ENCODE results near the gene ACTR1A.

The ACTR1A gene

DNA sequence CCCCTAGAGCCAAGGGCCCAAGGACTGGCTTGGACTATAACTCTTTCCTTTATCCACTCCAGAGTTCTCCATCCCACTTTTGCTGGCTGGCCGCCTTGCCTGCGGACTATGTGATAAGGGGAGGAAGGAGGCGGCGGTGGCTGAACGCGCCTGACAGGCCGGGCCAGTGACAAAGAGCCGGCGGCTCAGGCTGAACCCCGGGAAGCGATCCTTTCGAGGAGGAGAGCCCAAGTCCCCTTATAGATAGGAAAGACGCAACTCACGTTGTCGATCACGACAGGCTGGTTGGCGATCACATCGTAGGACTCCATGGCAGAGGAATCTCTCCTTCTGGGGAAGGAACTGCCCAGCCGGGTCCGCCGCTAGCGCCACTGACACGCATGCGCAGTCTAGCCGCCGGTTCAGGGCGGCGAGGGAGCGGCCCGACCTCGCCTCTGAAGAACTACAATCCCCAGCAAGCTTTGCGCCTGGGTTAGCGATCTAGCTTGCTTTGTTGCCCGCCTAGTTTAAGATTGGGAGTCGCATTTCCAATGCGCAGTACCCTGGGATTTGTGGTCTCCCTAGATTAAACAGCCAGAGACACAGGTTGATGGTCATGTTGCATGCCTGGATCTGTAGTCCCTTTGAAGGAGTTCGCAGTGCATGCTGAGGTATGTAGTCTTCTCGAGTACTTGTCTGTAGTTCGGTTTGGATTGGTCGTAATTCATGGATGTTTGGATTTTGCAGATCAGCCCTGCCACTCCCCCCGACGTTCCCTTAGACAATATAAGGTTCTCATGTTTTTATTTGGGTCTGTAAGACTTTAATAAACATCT is at the start of gene ACTR1A:
Gene ACTR1A (minus strand): TSS at position 376 of the 815 bp plus-strand sequence. CDS start 65 bp downstream, at position 311.
- POLR2A ChIA-PET = interaction anchor here (0.6 to 1.6 kb wide), 11 partner anchors 11 to 263 kb away, joined by 3 to 7 read pairs (median 3); partner anchors contain the start of genes C10orf95 and TRIM8
- peak; percentile 92 for DNase-seq (ENCODE audit: extremely low spot score)
- TF ChIP-seq FOXA1 (IDR thresholded peaks at IDR 0.05) (no peak), HDGF (IDR thresholded peaks at IDR 0.05; ENCODE audit: borderline replicate concordance) (0 out of 2 replicates have a peak, but pooled peaks have one; percentile 74), L3MBTL2 (conservative IDR thresholded peaks at IDR 0.05) (no peak), BHLHE40 (IDR thresholded peaks at IDR 0.05; ENCODE audit: borderline replicate concordance) (no peak), SUZ12 (IDR thresholded peaks at IDR 0.05) (peak; percentile 96), ZNF384 (IDR thresholded peaks at IDR 0.05) (no peak), ARNT (IDR thresholded peaks at IDR 0.05) (no peak), TARDBP (IDR thresholded peaks at IDR 0.05) (no peak), ELF4 (IDR thresholded peaks at IDR 0.05) (no peak; the same call in 1 of the 2 replicates), PKNOX1 (IDR thresholded peaks at IDR 0.05) (peak; percentile 92), LEF1 (IDR thresholded peaks at IDR 0.05; ENCODE audit: borderline replicate concordance) (no peak)
- CTCF ChIA-PET = interaction anchor here (0.7 to 3.8 kb wide), 5 partner anchors 81 to 332 kb away, joined by 3 to 26 read pairs (median 3); no protein-coding TSS in a partner anchor

DNA sequence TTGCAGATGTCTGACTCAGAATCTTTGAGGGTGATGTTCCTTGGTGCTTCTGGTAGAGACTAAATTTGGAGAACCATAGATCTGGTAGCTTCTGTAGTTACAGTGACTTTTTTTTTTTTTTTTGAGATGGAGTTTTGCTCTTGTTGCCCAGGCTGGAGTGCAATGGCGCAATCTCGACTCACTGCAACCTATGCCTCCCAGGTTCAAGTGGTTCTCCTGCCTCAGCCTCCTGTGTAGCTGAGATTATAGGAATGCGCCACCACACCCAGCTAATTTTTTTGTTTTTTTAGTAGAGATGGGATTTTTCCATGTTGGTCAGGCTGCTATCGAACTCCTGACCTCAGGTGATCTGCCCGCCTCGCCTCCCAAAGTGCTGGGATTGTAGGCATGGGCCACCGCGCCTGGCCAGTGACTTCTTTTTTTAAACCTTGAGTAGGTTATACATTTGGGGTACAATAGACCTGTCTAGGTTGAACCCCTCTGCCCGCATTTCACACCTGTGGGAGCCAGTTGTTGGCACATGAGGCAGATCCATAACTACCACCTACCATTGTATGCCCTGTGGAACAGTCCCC is 48.2 kb upstream of the ACTR1A start:
- CTCF ChIA-PET = no interaction called here

GRCh38 chr10:102549549-102549948 is 47.0 kb upstream of the ACTR1A start:
- TF ChIP-seq CTBP1 (IDR thresholded peaks at IDR 0.05; ENCODE audit: borderline replicate concordance) = no peak
- no peak for TF ChIP-seq L3MBTL2 (conservative IDR thresholded peaks at IDR 0.05)
- CTCF ChIA-PET = no interaction called here
- POLR2A ChIA-PET = no interaction called here
- no peak for DNase-seq (ENCODE audit: extremely low spot score)

More for the DNA sequence above, 48.2 kb upstream of the ACTR1A start:
- TF ChIP-seq CTBP1 (IDR thresholded peaks at IDR 0.05; ENCODE audit: borderline replicate concordance) = no peak
- TF ChIP-seq TARDBP (IDR thresholded peaks at IDR 0.05) = no peak
- TF ChIP-seq ZNF384 (IDR thresholded peaks at IDR 0.05) = no peak
- TF ChIP-seq LEF1 (IDR thresholded peaks at IDR 0.05; ENCODE audit: borderline replicate concordance) = no peak
- TF ChIP-seq HDGF (IDR thresholded peaks at IDR 0.05; ENCODE audit: borderline replicate concordance) = no peak
- no peak for TF ChIP-seq PKNOX1 (IDR thresholded peaks at IDR 0.05)
- no peak for TF ChIP-seq FOXM1 (IDR thresholded peaks at IDR 0.05; ENCODE audit: borderline replicate concordance)
- TF ChIP-seq ELF4 (IDR thresholded peaks at IDR 0.05) = no peak
- no peak for TF ChIP-seq ARNT (IDR thresholded peaks at IDR 0.05)
- TF ChIP-seq L3MBTL2 (conservative IDR thresholded peaks at IDR 0.05) = no peak
- no peak for TF ChIP-seq FOXA1 (IDR thresholded peaks at IDR 0.05)
- TF ChIP-seq NFRKB (IDR thresholded peaks at IDR 0.05) = no peak
- no peak for TF ChIP-seq BHLHE40 (IDR thresholded peaks at IDR 0.05; ENCODE audit: borderline replicate concordance)
- TF ChIP-seq FOXK2 (IDR thresholded peaks at IDR 0.05) = no peak
- no peak for TF ChIP-seq SP1 (IDR thresholded peaks at IDR 0.05)
- POLR2A ChIA-PET = no interaction called here
- DNase-seq (ENCODE audit: extremely low spot score) = no peak

- CTCF ChIA-PET = no interaction called here
- DNase-seq (ENCODE audit: extremely low spot score) = no peak
- TF ChIP-seq FOXA1 (IDR thresholded peaks at IDR 0.05) (no peak), HDGF (IDR thresholded peaks at IDR 0.05; ENCODE audit: borderline replicate concordance) (no peak), ELF4 (IDR thresholded peaks at IDR 0.05) (no peak), ZNF384 (IDR thresholded peaks at IDR 0.05) (no peak), ARNT (IDR thresholded peaks at IDR 0.05) (no peak), FOXM1 (IDR thresholded peaks at IDR 0.05; ENCODE audit: borderline replicate concordance) (no peak), PKNOX1 (IDR thresholded peaks at IDR 0.05) (no peak), L3MBTL2 (conservative IDR thresholded peaks at IDR 0.05) (no peak)
- POLR2A ChIA-PET = no interaction called here
Observed at GRCh38 chr10:102546606-102547320, 44.3 kb upstream of the ACTR1A start.

- CTCF ChIA-PET = no interaction called here
- TF ChIP-seq SP1 (IDR thresholded peaks at IDR 0.05) = no peak
- TF ChIP-seq FOXK2 (IDR thresholded peaks at IDR 0.05) = no peak
- TF ChIP-seq FOXA1 (IDR thresholded peaks at IDR 0.05) = no peak
- no peak for TF ChIP-seq TARDBP (IDR thresholded peaks at IDR 0.05)
- no peak for TF ChIP-seq PKNOX1 (IDR thresholded peaks at IDR 0.05)
- no peak for TF ChIP-seq L3MBTL2 (conservative IDR thresholded peaks at IDR 0.05)
- no peak for TF ChIP-seq HDGF (IDR thresholded peaks at IDR 0.05; ENCODE audit: borderline replicate concordance)
- no peak for TF ChIP-seq FOXM1 (IDR thresholded peaks at IDR 0.05; ENCODE audit: borderline replicate concordance)
- no peak for TF ChIP-seq CTBP1 (IDR thresholded peaks at IDR 0.05; ENCODE audit: borderline replicate concordance)
- no peak for TF ChIP-seq ARNT (IDR thresholded peaks at IDR 0.05)
- no peak for TF ChIP-seq LEF1 (IDR thresholded peaks at IDR 0.05; ENCODE audit: borderline replicate concordance)
- no peak for TF ChIP-seq SUZ12 (IDR thresholded peaks at IDR 0.05)
- POLR2A ChIA-PET = no interaction called here
- no peak for DNase-seq (ENCODE audit: extremely low spot score)
Observed at GRCh38 chr10:102545997-102546396, 43.5 kb upstream of the ACTR1A start.

Data from HEK293T (cell line).